ENCODE results near the gene SLC6A13. TPM values are rescaled to one million over a fixed set of nuclear protein-coding genes. Genes with fewer than 3 reads are reported as not detected.

Gene SLC6A13
- total and polyA plus RNA-seq, 2 of the 13 experiments (the other 11 are each of a cell fraction or from before 2014, with no cell fraction given) = 0.05 to 0.15 TPM

- H3K4me1 ChIP-seq (ENCODE audit: insufficient read depth, low read length) = peaks cover 6% of the 10 kb centered on the region
- FAIRE-seq (no peak), DNase-seq (ENCODE audit: low spot score) (no peak), ATAC-seq (peak; percentile 30; the same call in 1 of the 3 replicates)
- BruUV-seq (replicated peaks) = no TSS peak
- WGBS (ENCODE audit: low lambda C conversion rate) = 53% methylated on average over 9 of the region's 14 CpGs
- peaks cover 3 to 6% of the 10 kb centered on the region in 2 experiments; a peak in 3 of 5 replicates for H3K27me3 ChIP-seq (ENCODE audit: control insufficient read depth in 1 of 2, insufficient read depth in 2 of 2, low read length in 2 of 2)
- H4K20me1 ChIP-seq (ENCODE audit: insufficient read depth, low read length) = no peaks in the 10 kb centered on the region
- H3K27ac ChIP-seq (ENCODE audit: extremely low read length, insufficient read depth, low read length) = no peak overlapping the region
- H3K36me3 ChIP-seq (replicated peaks in 1 of 2; ENCODE audit: control insufficient read depth in 1 of 2, insufficient read depth in 2 of 2, low read length in 2 of 2) = no peaks in the 10 kb centered on the region
- POLR2A ChIA-PET = no interaction called here
- H2AFZ ChIP-seq (ENCODE audit: low read length) = no peak overlapping the region
- H3K9ac ChIP-seq (ENCODE audit: insufficient read depth, low read depth, low read length) = no peak overlapping the region
- no peaks in the 10 kb centered on the region for H3K9me3 ChIP-seq (ENCODE audit: low read length)
- no peak overlapping the region for H3K4me3 ChIP-seq (replicated peaks in 1 of 3; ENCODE audit: insufficient read depth in 1 of 3, low read depth in 2 of 3, low read length in 3 of 3)
- intact Hi-C loops (cut with micrococcal nuclease; ENCODE audit: unreplicated experiment) = no loop called here
- no peak overlapping the region for H3K4me2 ChIP-seq (ENCODE audit: low read depth, low read length)
- TF ChIP-seq ADNP (CRISPR knock-in tag; IDR thresholded peaks at IDR 0.05) (no peak), ZSCAN12 (CRISPR knock-in tag; IDR thresholded peaks at IDR 0.05) (no peak), HMG20B (CRISPR knock-in tag; conservative IDR thresholded peaks at IDR 0.05) (no peak), GPN1 (CRISPR knock-in tag; IDR thresholded peaks at IDR 0.05; ENCODE audit: borderline replicate concordance) (no peak), ELF4 (CRISPR knock-in tag; IDR thresholded peaks at IDR 0.05; ENCODE audit: borderline replicate concordance) (no peak), ZBTB43 (CRISPR knock-in tag; conservative IDR thresholded peaks at IDR 0.05) (no peak), FOXA3 (CRISPR knock-in tag; IDR thresholded peaks at IDR 0.05) (no peak), KLF9 (CRISPR knock-in tag; IDR thresholded peaks at IDR 0.05; ENCODE audit: low read depth) (no peak), ZNF607 (CRISPR knock-in tag; IDR thresholded peaks at IDR 0.05; ENCODE audit: borderline replicate concordance) (no peak), MIER3 (CRISPR knock-in tag; IDR thresholded peaks at IDR 0.05; ENCODE audit: borderline replicate concordance) (no peak), ZNF83 (CRISPR knock-in tag; IDR thresholded peaks at IDR 0.05; ENCODE audit: borderline replicate concordance) (no peak), MED8 (CRISPR knock-in tag; IDR thresholded peaks at IDR 0.05; ENCODE audit: insufficient replicate concordance) (no peak), FIP1L1 (IDR thresholded peaks at IDR 0.05; ENCODE audit: borderline replicate concordance, insufficient read depth, low read depth, low read length) (no peak), ZNF343 (CRISPR knock-in tag; IDR thresholded peaks at IDR 0.05) (no peak), HMG20A (CRISPR knock-in tag; IDR thresholded peaks at IDR 0.05; ENCODE audit: borderline replicate concordance) (no peak), FOSL1 (CRISPR knock-in tag; IDR thresholded peaks at IDR 0.05; ENCODE audit: borderline replicate concordance) (no peak)
- TF ChIP-seq, protein P1, sequence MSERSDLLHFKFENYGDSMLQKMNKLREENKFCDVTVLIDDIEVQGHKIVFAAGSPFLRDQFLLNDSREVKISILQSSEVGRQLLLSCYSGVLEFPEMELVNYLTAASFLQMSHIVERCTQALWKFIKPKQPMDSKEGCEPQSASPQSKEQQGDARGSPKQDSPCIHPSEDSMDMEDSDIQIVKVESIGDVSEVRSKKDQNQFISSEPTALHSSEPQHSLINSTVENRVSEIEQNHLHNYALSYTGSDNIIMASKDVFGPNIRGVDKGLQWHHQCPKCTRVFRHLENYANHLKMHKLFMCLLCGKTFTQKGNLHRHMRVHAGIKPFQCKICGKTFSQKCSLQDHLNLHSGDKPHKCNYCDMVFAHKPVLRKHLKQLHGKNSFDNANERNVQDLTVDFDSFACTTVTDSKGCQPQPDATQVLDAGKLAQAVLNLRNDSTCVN (CRISPR knock-in tag; IDR thresholded peaks at IDR 0.05; ENCODE audit: borderline replicate concordance) = no peak
- TF ChIP-seq, protein P2, sequence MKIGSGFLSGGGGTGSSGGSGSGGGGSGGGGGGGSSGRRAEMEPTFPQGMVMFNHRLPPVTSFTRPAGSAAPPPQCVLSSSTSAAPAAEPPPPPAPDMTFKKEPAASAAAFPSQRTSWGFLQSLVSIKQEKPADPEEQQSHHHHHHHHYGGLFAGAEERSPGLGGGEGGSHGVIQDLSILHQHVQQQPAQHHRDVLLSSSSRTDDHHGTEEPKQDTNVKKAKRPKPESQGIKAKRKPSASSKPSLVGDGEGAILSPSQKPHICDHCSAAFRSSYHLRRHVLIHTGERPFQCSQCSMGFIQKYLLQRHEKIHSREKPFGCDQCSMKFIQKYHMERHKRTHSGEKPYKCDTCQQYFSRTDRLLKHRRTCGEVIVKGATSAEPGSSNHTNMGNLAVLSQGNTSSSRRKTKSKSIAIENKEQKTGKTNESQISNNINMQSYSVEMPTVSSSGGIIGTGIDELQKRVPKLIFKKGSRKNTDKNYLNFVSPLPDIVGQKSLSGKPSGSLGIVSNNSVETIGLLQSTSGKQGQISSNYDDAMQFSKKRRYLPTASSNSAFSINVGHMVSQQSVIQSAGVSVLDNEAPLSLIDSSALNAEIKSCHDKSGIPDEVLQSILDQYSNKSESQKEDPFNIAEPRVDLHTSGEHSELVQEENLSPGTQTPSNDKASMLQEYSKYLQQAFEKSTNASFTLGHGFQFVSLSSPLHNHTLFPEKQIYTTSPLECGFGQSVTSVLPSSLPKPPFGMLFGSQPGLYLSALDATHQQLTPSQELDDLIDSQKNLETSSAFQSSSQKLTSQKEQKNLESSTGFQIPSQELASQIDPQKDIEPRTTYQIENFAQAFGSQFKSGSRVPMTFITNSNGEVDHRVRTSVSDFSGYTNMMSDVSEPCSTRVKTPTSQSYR (CRISPR knock-in tag; IDR thresholded peaks at IDR 0.05; ENCODE audit: borderline replicate concordance) = no peak
- H3K79me2 ChIP-seq (ENCODE audit: insufficient read depth, low read length) = no peaks in the 10 kb centered on the region
- in situ Hi-C loops (cut with HindIII; ENCODE audit: extremely low pct_ligation_motif_present, low pct_unique_long_range_greater_than_20kb) = no loop called here
- CTCF ChIA-PET (ENCODE audit: low intra/inter-chr PET ratio, low total read pairs) = no interaction called here
These were observed 36.2 kb downstream of the SLC6A13 start for GRCh38 chr12:226401-226800.
